ENCODE data around the gene ELOA.
"Not testable (repeated sequence)": the region's sequence is repeated elsewhere in the genome, so short reads cannot be mapped to it uniquely, and the experiment has no call there.

ELOA gene

DNA sequence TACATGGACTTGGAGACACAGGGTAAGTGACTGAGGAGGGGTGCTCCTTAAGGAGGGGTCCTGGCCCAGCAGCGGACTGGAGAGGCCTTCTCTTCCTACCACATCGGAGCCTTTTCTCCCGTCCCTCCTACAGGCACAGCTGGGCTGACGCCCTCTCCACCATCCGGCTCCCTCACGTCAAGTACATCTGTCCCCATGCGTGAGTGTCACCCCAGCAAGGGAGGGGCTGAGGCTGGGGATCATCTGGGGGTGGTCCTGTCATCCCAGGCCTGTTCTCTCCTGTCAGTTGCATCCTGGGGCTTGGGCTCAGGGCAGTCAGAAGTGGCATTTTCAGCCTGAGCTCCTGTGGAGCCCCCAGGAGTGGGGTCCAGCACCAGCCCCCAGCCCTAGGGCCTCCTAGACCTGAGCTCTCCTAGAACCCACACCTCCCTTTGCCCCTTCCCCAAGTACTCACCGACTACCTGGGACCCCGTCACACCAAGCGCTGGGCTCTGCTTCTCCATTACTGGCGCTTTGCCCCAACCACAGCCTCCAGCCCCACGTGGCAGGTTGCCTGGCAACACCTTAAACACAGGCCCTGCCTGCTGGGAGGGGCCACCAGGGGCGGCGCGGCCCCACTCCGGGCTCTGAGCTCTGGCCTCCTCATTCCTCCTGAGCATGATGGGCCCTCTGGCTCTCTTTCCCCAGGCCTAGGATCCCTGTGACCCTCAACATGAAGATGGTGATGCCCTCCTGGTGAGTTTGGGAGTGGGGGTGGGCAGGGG, 49.9 kb downstream of the ELOA start:
- Histone ChIP-seq H3K27ac (no peak overlapping the region), H3K4me3 (no peak overlapping the region)
- TF ChIP-seq, protein P1, sequence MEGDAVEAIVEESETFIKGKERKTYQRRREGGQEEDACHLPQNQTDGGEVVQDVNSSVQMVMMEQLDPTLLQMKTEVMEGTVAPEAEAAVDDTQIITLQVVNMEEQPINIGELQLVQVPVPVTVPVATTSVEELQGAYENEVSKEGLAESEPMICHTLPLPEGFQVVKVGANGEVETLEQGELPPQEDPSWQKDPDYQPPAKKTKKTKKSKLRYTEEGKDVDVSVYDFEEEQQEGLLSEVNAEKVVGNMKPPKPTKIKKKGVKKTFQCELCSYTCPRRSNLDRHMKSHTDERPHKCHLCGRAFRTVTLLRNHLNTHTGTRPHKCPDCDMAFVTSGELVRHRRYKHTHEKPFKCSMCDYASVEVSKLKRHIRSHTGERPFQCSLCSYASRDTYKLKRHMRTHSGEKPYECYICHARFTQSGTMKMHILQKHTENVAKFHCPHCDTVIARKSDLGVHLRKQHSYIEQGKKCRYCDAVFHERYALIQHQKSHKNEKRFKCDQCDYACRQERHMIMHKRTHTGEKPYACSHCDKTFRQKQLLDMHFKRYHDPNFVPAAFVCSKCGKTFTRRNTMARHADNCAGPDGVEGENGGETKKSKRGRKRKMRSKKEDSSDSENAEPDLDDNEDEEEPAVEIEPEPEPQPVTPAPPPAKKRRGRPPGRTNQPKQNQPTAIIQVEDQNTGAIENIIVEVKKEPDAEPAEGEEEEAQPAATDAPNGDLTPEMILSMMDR (IDR thresholded peaks at IDR 0.05), result no peak
- no peak for DNase-seq (ENCODE audit: low spot score)

DNA sequence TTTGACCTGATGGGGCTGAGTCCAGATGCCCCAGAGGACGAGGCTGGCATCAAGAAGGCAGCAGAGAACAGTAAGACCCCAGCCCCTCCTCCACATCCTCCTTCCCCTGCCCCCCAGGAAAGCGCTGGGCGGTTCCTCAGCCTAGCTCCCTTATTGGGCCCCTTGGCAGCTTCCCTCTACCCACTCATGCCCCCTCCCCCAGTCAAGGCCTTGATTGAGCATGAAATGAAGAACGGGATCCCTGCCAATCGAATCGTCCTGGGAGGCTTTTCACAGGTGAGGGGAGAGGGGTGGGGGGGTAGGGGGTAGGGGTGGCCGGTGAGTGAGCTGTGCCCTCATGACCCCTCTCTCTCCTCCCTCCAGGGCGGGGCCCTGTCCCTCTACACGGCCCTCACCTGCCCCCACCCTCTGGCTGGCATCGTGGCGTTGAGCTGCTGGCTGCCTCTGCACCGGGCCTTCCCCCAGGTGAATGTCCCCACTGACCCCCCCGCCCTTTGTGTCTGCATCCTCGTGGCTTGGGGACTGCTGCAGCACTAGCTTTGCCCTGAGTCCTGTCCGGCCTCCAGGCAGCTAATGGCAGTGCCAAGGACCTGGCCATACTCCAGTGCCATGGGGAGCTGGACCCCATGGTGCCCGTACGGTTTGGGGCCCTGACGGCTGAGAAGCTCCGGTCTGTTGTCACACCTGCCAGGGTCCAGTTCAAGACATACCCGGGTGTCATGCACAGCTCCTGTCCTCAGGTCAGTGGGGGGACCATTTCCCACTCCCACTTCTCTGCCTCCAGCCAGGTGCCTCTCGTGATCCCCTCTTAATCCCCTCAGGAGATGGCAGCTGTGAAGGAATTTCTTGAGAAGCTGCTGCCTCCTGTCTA, 50.8 kb downstream of the ELOA start:
- DNase-seq (ENCODE audit: low spot score), result no peak
- Histone ChIP-seq H3K4me3 (no peak overlapping the region), H3K27ac (no peak overlapping the region)
- TF ChIP-seq, protein P1 (IDR thresholded peaks at IDR 0.05), result no peak

DNA sequence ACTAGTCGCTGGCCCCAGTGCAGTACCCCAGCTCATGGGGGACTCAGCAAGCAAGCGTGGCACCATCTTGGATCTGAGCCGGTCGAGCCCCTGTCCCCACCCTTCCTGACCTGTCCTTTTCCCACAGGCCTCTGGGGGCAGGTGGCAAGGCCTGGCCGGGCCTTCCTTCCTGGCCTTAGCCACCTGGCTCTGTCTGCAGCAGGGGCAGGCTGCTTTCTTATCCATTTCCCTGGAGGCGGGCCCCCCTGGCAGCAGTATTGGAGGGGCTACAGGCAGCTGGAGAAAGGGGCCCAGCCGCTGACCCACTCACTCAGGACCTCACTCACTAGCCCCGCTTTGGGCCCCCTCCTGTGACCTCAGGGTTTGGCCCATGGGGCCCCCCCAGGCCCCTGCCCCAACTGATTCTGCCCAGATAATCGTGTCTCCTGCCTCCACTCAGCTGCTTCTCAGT, 51.5 kb downstream of the ELOA start:
- H3K4me3 ChIP-seq; H3K27ac ChIP-seq; DNase-seq (ENCODE audit: low spot score): not testable (repeated sequence)

DNA sequence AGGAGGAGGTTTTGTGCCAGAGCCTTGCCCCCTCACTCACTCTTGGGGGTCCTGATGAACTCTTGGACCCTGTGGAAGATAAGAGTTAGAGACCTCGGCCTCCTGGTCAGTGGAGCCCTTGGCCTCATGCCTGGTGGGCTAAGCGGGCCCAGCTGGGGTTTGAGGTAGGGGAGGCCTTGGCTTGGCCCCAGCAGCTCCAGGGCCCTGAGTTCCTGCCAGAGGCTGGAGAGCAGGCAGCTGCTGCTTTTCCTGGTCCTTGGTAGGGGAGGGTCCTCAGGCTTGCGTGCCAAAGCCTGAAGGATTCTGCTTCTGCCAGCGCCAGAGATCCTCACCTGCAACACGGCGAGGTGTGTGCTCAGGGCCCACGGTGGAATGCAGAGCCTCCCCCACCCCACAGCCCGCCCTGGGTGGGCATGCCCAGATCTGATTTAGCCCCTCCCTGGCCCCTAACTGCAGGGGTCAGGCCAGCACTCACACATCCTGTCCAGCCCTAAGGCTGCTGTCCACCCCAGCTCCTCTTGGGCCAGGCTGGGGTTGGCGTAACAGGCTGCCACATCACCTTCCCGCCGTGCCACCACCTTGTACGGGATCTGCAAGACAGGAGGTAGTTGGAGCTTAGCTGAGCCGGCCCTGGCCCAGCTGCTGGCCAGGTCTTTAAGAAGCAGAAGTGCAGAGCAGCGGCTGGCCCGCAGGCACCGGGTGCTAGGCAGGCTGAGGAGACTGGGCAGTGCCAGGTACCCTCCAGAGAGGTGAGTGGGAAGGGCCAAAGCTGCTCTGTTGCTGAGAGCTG, 52.6 kb downstream of the ELOA start:
- no peak for DNase-seq (ENCODE audit: low spot score)
- H3K4me3 ChIP-seq, result no peak overlapping the region
- H3K27ac ChIP-seq, result no peak overlapping the region
- TF ChIP-seq, protein P1 (IDR thresholded peaks at IDR 0.05), result no peak

DNA sequence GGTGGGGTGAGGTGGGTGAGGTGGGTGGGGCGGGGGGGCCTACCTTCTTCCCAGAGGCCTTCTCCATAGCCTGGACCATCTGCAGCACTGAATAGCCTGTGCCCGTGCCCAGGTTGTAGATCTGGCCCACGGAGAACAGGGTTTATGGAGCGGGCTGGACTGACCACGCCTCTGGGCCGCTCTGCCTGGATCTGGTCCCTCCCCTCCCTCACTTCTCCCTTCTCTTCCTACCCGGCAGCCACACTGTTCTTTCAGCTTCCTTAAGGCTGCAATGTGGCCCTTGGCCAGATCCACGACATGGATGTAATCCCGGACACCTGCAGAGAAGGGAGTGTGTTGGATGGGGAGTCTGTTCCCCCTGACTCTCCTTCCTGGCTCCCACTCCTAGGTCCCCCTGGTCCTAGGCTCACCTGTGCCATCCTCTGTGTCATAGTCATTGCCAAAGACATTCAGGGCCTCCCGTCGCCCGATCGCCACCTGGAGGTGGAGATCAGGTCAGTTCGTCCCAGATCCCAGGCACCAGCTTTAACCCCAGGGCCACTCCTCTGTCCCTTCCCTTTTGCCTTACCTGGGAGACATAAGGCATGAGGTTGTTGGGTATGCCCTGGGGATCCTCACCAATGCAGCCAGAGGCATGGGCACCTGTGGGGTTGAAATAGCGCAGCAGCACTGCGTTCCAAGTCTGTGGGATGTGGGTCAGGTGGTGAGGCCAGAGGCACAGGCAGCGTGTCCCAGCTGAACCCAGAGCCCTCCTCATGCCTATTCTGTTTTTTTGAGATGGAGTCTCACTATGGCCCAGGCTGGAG, 53.4 kb downstream of the ELOA start:
- H3K4me3 ChIP-seq, result no peak overlapping the region
- H3K27ac ChIP-seq, result no peak overlapping the region
- no peak for DNase-seq (ENCODE audit: low spot score)
- TF ChIP-seq, protein P1 (IDR thresholded peaks at IDR 0.05), result no peak

DNA sequence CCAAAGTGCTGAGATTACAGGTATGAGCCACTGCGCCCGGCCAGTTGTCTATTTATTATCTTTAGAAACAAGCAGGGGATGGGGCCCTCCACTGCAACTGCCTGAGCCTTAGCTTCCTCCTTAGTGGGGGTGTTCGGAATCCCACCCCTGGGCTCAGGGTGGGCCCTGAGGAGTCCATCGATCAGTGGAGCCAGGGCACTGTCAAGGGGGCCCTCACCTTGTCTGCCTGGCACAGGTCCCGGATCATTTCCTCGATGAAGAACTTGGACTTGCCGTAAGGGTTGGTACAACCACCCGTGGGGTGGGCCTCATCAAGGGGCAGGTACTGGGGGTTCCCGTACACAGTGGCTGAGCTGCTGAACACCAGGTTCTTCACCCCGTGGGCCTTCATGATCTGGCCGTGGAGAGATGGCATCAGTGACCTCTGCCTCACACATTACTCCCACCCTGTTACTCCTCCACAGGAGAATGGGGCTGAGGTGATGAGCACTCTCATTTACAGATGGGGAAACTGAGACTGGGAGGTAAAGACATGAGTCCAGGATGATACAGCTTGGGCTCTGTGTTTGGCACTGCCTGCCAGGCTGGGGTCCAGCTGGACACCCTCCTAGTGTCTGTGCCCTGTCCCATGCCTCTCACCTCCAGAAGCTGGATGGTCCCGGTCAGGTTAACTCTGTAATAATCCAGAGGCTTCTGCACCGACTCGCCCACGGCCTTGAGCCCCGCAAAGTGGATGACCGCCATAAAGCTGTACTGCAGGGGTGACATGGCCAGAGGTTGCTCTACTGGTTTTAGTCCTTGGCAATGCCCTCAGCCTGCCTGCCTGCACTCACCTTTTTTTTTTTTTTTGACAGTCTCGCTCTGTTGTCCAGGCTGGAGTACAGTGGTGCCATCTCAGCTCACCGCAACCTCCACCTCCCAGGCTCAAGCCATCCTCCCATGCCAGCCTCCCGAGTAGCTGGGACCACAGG, 54.5 kb downstream of the ELOA start:
- DNase-seq (ENCODE audit: low spot score), result no peak
- TF ChIP-seq, protein P1 (IDR thresholded peaks at IDR 0.05), result no peak
- Histone ChIP-seq H3K4me3 (no peak overlapping the region), H3K27ac (no peak overlapping the region)

All from coronary artery (tissue), 2 donors.